Suprapubic skin (tissue), 4 donors: ENCODE results near the gene CTNNAL1. TPM values are rescaled to one million over a fixed set of nuclear protein-coding genes. Genes with fewer than 3 reads are reported as not detected.
A peak's percentile ranks its signal among the peaks of the same experiment; 100 is the strongest.

Experiments
- DNase-seq, 2 donors: peaks; one replicate each; pipeline ENCODE4 v3.0.0-alpha.2; 2019; ENCODE audit warnings: low spot score in 2 of 2
- H3K27ac ChIP-seq: fragments of 200-600 bp; sonication (generic); one replicate; pipeline ENCODE4 v1.5.1; 2019
- H3K27me3 ChIP-seq: fragments of 200-600 bp; sonication (generic); one replicate; pipeline ENCODE4 v1.5.1; 2019
- H3K36me3 ChIP-seq: fragments of 200-600 bp; sonication (generic); one replicate; pipeline ENCODE4 v1.5.1; 2019
- H3K4me1 ChIP-seq: fragments of 200-600 bp; sonication (generic); one replicate; pipeline ENCODE4 v1.5.1; 2019
- H3K4me3 ChIP-seq: fragments of 200-600 bp; sonication (generic); one replicate; pipeline ENCODE4 v1.5.1; 2019; ENCODE audit warnings: mild to moderate bottlenecking
- H3K9me3 ChIP-seq: fragments of 200-600 bp; sonication (generic); one replicate; pipeline ENCODE4 v1.5.1; 2019
- CTCF ChIP-seq, 2 donors: fragments of 200-600 bp in 1 of 2; fragments of 450-650 bp in 1 of 2; sonication (generic) in 1 of 2; IDR thresholded peaks; one replicate each; pipeline ENCODE4 v1.5.1; 2016 to 2019; ENCODE audit warnings: antibody characterized with exemption in 2 of 2, mild to moderate bottlenecking in 1 of 2, moderate library complexity in 1 of 2
- EP300 ChIP-seq: sonication (generic); formaldehyde crosslinking; IDR thresholded peaks from one replicate; pipeline ENCODE4 v1.6.1; 2017; ENCODE audit warnings: antibody characterized with exemption
- POLR2A ChIP-seq, 2 donors: fragments of 450-650 bp; IDR thresholded peaks; one replicate each; pipeline ENCODE4 v1.6.1; 2017; ENCODE audit warnings: antibody characterized with exemption in 2 of 2, mild to moderate bottlenecking in 2 of 2, moderate library complexity in 2 of 2
- POLR2AphosphoS5 ChIP-seq, 3 donors: sonication (generic); formaldehyde crosslinking; IDR thresholded peaks; one replicate each; pipeline ENCODE4 v1.6.1; 2017; ENCODE audit warnings: antibody characterized with exemption in 3 of 3
- WGBS: methylation state at CpG from one replicate; pipeline ENCODE4 v1.1.5; 2018; 5-methylcytosine and 5-hydroxymethylcytosine counted together
- total RNA-seq, 4 donors: library from RNA; depleted of rRNA; stranded (reverse); fragments of >200 nt; gene quantifications; one replicate each; pipeline ENCODE4 v1.1.0, GENCODE V29; 2016

The CTNNAL1 gene
- total RNA-seq, 4 donors from 2014 or later: 13.0 to 23.2 (median 16.0) TPM

GRCh38 chr9:108934323-108934893, 78.9 kb downstream of the CTNNAL1 start, which contains the start of gene ABITRAM:
ABITRAM (plus strand) TSS chr9:108934400; CDS start chr9:108934487, 87 bp downstream.
- H3K4me1 ChIP-seq: peaks cover 26% of the 10 kb centered on the region
- H3K36me3 ChIP-seq: peaks cover 6% of the 10 kb centered on the region
- H3K4me3 ChIP-seq: peak within 1 kb of the TSS; percentile 87
- DNase-seq: peak; percentile 72 to 85
- TF ChIP-seq EP300 (no peak), POLR2A (IDR thresholded peaks at IDR 0.05) (no peak), POLR2AphosphoS5 (IDR thresholded peaks at IDR 0.05) (peak in 2 of 3 donors; percentile 37 to 48), CTCF (IDR thresholded peaks at IDR 0.05) (no peak)
- peak within 1 kb of the TSS; percentile 85 for H3K27ac ChIP-seq
- WGBS: 0% methylated on average over 15 of the region's 47 CpGs
- no peaks in the 10 kb centered on the region for H3K27me3 ChIP-seq
- no peaks in the 10 kb centered on the region for H3K9me3 ChIP-seq

GRCh38 chr9:108933718-108934322, 79.5 kb downstream of the CTNNAL1 start, which contains the start of gene ELP1:
ELP1 (minus strand) TSS chr9:108934124; CDS start chr9:108931146, 2,978 bp downstream.
- WGBS: under 1% methylated on average over 26 of the region's 48 CpGs

GRCh38 chr9:108933231-108933717, 80.0 kb downstream of the CTNNAL1 start:
- no peak for DNase-seq
- 0% methylated on average over 14 of the region's 25 CpGs for WGBS
- H3K27ac ChIP-seq: peak overlapping the region; percentile 85
- no peaks in the 10 kb centered on the region for H3K9me3 ChIP-seq
- peak overlapping the region; percentile 87 for H3K4me3 ChIP-seq
- H3K36me3 ChIP-seq: peaks cover 15% of the 10 kb centered on the region
- TF ChIP-seq POLR2AphosphoS5 (IDR thresholded peaks at IDR 0.05) (no peak), EP300 (no peak), CTCF (IDR thresholded peaks at IDR 0.05) (no peak), POLR2A (IDR thresholded peaks at IDR 0.05) (no peak)
- H3K27me3 ChIP-seq: no peaks in the 10 kb centered on the region
- H3K4me1 ChIP-seq: peaks cover 26% of the 10 kb centered on the region

More at GRCh38 chr9:108933718-108934322, 79.5 kb downstream of the CTNNAL1 start, which contains the start of gene ELP1:
- Histone ChIP-seq H3K36me3 (peaks cover 9% of the 10 kb centered on the region), H3K4me1 (peaks cover 26% of the 10 kb centered on the region), H3K27me3 (no peaks in the 10 kb centered on the region), H3K4me3 (peak within 1 kb of the TSS; percentile 87), H3K9me3 (no peaks in the 10 kb centered on the region), H3K27ac (peak within 1 kb of the TSS; percentile 85)
- TF ChIP-seq CTCF (IDR thresholded peaks at IDR 0.05): peak in 1 of 2 donors; percentile 18
- TF ChIP-seq EP300: no peak
- TF ChIP-seq POLR2A (IDR thresholded peaks at IDR 0.05): peak in 1 of 2 donors; percentile 40
- peak in 2 of 3 donors; percentile 36 to 67 for TF ChIP-seq POLR2AphosphoS5 (IDR thresholded peaks at IDR 0.05)
- peak; percentile 94 to 95 for DNase-seq

- Histone ChIP-seq H3K27ac (no peak overlapping the region), H3K36me3 (peaks cover 54% of the 10 kb centered on the region), H3K27me3 (no peaks in the 10 kb centered on the region), H3K4me1 (peaks cover 13% of the 10 kb centered on the region), H3K9me3 (no peaks in the 10 kb centered on the region), H3K4me3 (no peak overlapping the region)
- no peak for DNase-seq
- WGBS: 90% methylated on average over 2 of the region's 2 CpGs
- no peak for TF ChIP-seq POLR2A (IDR thresholded peaks at IDR 0.05)
- TF ChIP-seq CTCF (IDR thresholded peaks at IDR 0.05): no peak
- TF ChIP-seq EP300: no peak
- TF ChIP-seq POLR2AphosphoS5 (IDR thresholded peaks at IDR 0.05): no peak
Observed at GRCh38 chr9:108928386-108928785, 84.9 kb downstream of the CTNNAL1 start.

GRCh38 chr9:108924466-108924865, 88.8 kb downstream of the CTNNAL1 start:
- Histone ChIP-seq H3K27ac (no peak overlapping the region), H3K27me3 (no peaks in the 10 kb centered on the region), H3K4me3 (no peak overlapping the region), H3K4me1 (no peaks in the 10 kb centered on the region), H3K9me3 (no peaks in the 10 kb centered on the region), H3K36me3 (peaks cover 83% of the 10 kb centered on the region)
- TF ChIP-seq EP300 (no peak), POLR2A (IDR thresholded peaks at IDR 0.05) (no peak), CTCF (IDR thresholded peaks at IDR 0.05) (no peak), POLR2AphosphoS5 (IDR thresholded peaks at IDR 0.05) (no peak)
- DNase-seq: no peak
